ENCODE measurements around the gene MICALL2. TPM values are rescaled to one million over a fixed set of nuclear protein-coding genes. Genes with fewer than 3 reads are reported as not detected.

Gene MICALL2
- polyA plus RNA-seq, 2 donors = 20.9 to 50.7 TPM

DNA sequence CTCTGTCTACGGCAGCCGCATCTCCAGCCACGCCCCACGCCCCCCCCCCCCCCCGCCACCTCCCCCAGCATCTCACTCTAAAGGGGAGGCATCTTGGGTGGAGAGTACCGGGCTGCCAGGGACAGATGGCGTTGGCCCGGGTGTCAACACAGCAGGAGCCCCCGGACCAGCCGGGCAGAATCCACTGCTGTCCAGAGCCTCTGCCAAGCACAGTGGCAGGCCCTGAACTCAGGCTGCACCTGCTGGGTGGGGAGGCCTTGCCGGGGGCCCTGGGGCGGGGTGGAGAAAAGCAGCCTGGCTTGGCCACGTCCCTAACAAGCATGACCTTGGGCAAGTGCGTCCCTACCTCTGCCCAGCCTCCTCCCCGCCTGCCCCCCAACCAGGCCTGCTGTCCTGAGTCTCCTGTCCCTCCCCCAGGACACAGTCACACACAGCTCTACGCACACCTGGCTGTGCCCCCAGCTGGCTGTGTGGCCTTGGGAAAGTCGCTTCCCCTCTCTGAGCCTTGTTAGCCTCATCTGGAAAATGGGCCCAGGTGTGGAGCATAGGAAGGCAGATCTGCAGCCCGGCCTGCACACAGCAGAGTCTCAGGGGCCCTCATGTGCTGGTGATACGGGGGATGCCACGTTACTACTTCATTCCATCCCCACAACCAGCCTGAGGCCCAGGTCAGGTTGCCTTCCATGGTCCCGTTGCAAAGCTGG lies 45.2 kb downstream of the MICALL2 start:
- Histone ChIP-seq H3K27me3 (ENCODE audit: control insufficient read depth in 1 of 2, insufficient read depth in 2 of 2, low read length in 2 of 2) (peaks cover 0 to 2% of the 10 kb centered on the region in 2 donors), H3K36me3 (ENCODE audit: control insufficient read depth in 2 of 2, insufficient read depth in 2 of 2, low read length in 1 of 2) (no peaks in the 10 kb centered on the region), H3K4me1 (ENCODE audit: control insufficient read depth in 2 of 2, insufficient read depth in 2 of 2, low read length in 1 of 2) (peaks cover 0 to 7% of the 10 kb centered on the region in 2 donors), H3K4me3 (ENCODE audit: low read depth in 1 of 2, low read length in 2 of 2) (no peak overlapping the region), H3K27ac (ENCODE audit: low read depth in 2 of 2, low read length in 1 of 2) (no peak overlapping the region), H3K9me3 (ENCODE audit: control insufficient read depth in 2 of 2, insufficient read depth in 1 of 2, low read depth in 1 of 2, low read length in 1 of 2) (no peaks in the 10 kb centered on the region)
- 57 to 58% methylated on average over 16 to 21 of the region's 21 CpGs for WGBS, 2 donors

DNA sequence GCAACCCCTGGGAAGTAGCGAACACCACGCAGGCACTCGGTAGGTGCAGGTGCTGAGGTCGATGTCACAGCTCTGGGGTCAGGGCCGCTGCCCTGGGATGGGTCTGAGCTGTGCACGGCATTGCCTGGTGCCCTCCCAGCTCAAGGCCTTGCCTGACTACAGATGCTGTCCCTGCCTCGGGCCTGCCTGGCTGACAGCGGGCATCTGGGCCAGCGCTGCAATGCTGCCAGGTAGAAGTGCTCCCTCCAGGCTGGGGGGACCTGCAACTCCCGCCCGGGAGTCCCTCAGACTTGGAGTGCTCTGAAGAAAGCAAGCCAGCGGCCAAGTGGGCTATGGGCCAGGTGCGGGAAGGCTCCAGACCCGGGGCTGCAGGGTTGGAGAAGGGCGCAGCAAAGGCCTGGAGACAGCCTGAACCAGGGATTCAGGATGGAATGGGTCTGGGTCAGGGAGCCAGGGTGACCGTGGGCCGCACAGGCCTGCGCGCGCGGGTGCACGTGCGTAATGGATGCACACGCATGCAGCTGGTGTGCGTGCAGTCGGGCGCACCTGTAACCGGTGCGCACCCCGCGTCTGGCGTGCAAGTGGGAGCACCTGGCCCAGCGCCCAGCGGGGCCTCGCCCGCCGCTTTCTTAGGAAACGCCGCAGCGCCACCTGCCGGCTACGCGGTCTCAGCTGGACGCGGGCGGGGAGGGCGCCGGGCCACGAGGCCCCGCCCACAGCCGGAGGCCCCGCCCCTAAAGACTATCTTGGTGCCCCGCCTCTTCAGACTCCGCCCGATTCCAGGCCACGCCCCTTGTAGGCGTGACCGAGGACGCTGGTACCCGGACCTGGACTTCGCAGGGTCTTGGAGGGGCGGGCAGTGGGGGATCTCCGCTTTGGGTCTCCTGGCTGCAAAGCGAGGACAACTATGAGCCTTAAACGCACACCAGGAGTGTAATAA lies 46.7 kb downstream of the MICALL2 start:
- H3K27me3 ChIP-seq (ENCODE audit: control insufficient read depth in 1 of 2, insufficient read depth in 2 of 2, low read length in 2 of 2) = peaks cover 0 to 5% of the 10 kb centered on the region in 2 donors
- 14% methylated on average over 62 to 65 of the region's 65 CpGs for WGBS, 2 donors
- no peak overlapping the region for H3K27ac ChIP-seq (ENCODE audit: low read depth in 2 of 2, low read length in 1 of 2)
- H3K4me1 ChIP-seq (ENCODE audit: control insufficient read depth in 2 of 2, insufficient read depth in 2 of 2, low read length in 1 of 2) = peaks cover 0 to 7% of the 10 kb centered on the region in 2 donors
- H3K9me3 ChIP-seq (ENCODE audit: control insufficient read depth in 2 of 2, insufficient read depth in 1 of 2, low read depth in 1 of 2, low read length in 1 of 2) = no peaks in the 10 kb centered on the region
- no peaks in the 10 kb centered on the region for H3K36me3 ChIP-seq (ENCODE audit: control insufficient read depth in 2 of 2, insufficient read depth in 2 of 2, low read length in 1 of 2)
- H3K4me3 ChIP-seq (ENCODE audit: low read depth in 1 of 2, low read length in 2 of 2) = no peak overlapping the region

DNA sequence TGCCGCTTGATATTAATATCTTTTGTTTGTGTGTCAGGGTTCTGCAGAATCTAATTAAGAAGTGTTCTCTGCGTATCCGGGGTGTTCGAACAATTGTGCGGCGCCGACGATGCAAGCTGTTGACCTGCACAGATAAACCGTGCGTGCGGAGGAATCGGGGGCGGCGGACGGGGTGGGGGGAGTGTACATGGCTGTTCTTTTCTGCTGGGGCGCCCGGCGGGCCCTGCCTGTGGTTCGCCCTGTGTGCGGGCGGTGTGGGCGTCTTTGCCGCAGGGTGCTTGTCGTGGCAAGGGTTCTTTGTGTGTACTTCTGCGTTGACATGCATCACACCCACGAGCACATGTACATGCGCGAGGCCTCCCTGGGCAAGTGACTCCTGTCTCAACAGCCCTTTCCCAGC lies 47.9 kb downstream of the MICALL2 start:
- no peak overlapping the region for H3K27ac ChIP-seq (ENCODE audit: low read depth in 2 of 2, low read length in 1 of 2)
- H3K27me3 ChIP-seq (ENCODE audit: control insufficient read depth in 1 of 2, insufficient read depth in 2 of 2, low read length in 2 of 2) = peaks cover 0 to 5% of the 10 kb centered on the region in 2 donors
- WGBS, 2 donors = 86 to 87% methylated on average over 28 of the region's 28 CpGs
- peaks cover 0 to 7% of the 10 kb centered on the region in 2 donors for H3K4me1 ChIP-seq (ENCODE audit: control insufficient read depth in 2 of 2, insufficient read depth in 2 of 2, low read length in 1 of 2)
- H3K36me3 ChIP-seq (ENCODE audit: control insufficient read depth in 2 of 2, insufficient read depth in 2 of 2, low read length in 1 of 2) = no peaks in the 10 kb centered on the region
- H3K4me3 ChIP-seq (ENCODE audit: low read depth in 1 of 2, low read length in 2 of 2) = no peak overlapping the region
- no peaks in the 10 kb centered on the region for H3K9me3 ChIP-seq (ENCODE audit: control insufficient read depth in 2 of 2, insufficient read depth in 1 of 2, low read depth in 1 of 2, low read length in 1 of 2)

DNA sequence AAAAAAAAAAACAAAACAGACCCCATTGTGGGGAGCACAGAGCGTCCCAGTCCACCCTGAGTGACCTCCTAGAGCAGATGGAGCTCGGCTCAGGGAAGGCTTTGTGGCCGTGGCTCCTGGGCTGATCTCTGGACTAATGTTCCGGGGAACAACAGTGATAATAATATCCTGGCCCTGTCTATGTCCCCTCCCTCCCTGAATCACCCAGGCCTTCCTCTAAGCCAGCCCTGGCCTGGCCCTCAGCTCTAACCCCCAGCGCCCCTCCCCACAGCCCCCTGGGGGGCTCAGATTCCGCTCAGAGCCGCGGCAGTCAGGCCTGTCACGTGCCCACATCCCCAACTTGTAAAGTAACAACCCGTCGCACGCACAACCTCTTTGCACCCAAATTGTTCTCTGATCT lies 48.3 kb downstream of the MICALL2 start:
- Histone ChIP-seq H3K9me3 (ENCODE audit: control insufficient read depth in 2 of 2, insufficient read depth in 1 of 2, low read depth in 1 of 2, low read length in 1 of 2) (no peaks in the 10 kb centered on the region), H3K27me3 (ENCODE audit: control insufficient read depth in 1 of 2, insufficient read depth in 2 of 2, low read length in 2 of 2) (peaks cover 0 to 5% of the 10 kb centered on the region in 2 donors), H3K4me1 (ENCODE audit: control insufficient read depth in 2 of 2, insufficient read depth in 2 of 2, low read length in 1 of 2) (peaks cover 0 to 7% of the 10 kb centered on the region in 2 donors), H3K36me3 (ENCODE audit: control insufficient read depth in 2 of 2, insufficient read depth in 2 of 2, low read length in 1 of 2) (no peaks in the 10 kb centered on the region), H3K27ac (ENCODE audit: low read depth in 2 of 2, low read length in 1 of 2) (no peak overlapping the region), H3K4me3 (ENCODE audit: low read depth in 1 of 2, low read length in 2 of 2) (no peak overlapping the region)
- whole genome bisulfite sequencing, 2 donors = 59% methylated on average over 12 of the region's 12 CpGs

DNA sequence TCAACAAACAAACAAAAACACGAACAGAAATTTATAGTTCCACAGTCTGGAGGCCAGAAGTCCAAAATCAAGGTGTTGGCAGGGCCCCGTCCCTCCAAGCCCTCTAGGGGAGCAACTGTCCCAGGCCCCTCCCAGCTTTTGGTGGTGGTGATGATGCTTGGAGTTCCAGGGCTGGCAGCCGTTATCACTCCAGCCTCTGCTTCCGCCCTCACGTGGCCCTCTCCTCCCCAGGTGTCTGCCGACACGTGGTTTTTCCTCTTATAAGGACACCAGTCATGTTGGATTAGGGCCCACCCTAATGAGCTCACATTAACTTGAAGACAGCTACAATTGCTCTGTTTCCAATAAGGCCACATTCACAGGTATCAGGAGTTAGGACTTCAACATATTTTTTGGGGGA lies 49.7 kb downstream of the MICALL2 start:
- peaks cover 0 to 7% of the 10 kb centered on the region in 2 donors for H3K4me1 ChIP-seq (ENCODE audit: control insufficient read depth in 2 of 2, insufficient read depth in 2 of 2, low read length in 1 of 2)
- 56 to 67% methylated on average over 7 of the region's 7 CpGs for WGBS, 2 donors
- no peak overlapping the region for H3K4me3 ChIP-seq (ENCODE audit: low read depth in 1 of 2, low read length in 2 of 2)
- H3K27me3 ChIP-seq (ENCODE audit: control insufficient read depth in 1 of 2, insufficient read depth in 2 of 2, low read length in 2 of 2) = peaks cover 0 to 8% of the 10 kb centered on the region in 2 donors
- H3K9me3 ChIP-seq (ENCODE audit: control insufficient read depth in 2 of 2, insufficient read depth in 1 of 2, low read depth in 1 of 2, low read length in 1 of 2) = no peaks in the 10 kb centered on the region
- no peak overlapping the region for H3K27ac ChIP-seq (ENCODE audit: low read depth in 2 of 2, low read length in 1 of 2)
- no peaks in the 10 kb centered on the region for H3K36me3 ChIP-seq (ENCODE audit: control insufficient read depth in 2 of 2, insufficient read depth in 2 of 2, low read length in 1 of 2)

DNA sequence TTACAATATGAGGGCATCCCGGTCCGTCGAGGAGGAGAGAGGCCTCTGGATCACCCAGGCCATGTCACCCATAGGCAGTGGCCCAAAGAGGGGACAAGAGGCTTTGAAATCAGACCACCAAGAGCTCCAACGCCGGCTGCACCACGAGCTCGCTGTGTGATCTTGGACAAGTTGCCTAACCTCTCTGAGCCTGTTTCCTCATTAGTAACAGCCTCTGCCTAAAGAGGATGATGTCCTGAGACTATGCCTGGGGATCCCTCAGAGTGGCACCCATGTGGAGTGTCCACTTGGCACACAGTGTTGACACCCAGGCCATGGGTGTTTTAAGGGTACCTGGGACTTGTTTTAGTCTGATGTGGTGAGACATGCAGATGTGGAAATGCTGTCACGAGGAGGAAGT lies 50.8 kb downstream of the MICALL2 start:
- H3K9me3 ChIP-seq (ENCODE audit: control insufficient read depth in 2 of 2, insufficient read depth in 1 of 2, low read depth in 1 of 2, low read length in 1 of 2) = peaks cover 0 to 2% of the 10 kb centered on the region in 2 donors
- H3K27ac ChIP-seq (ENCODE audit: low read depth in 2 of 2, low read length in 1 of 2) = no peak overlapping the region
- peaks cover under 1 to 9% of the 10 kb centered on the region in 2 donors for H3K27me3 ChIP-seq (ENCODE audit: control insufficient read depth in 1 of 2, insufficient read depth in 2 of 2, low read length in 2 of 2)
- H3K36me3 ChIP-seq (ENCODE audit: control insufficient read depth in 2 of 2, insufficient read depth in 2 of 2, low read length in 1 of 2) = no peaks in the 10 kb centered on the region
- peaks cover 2 to 7% of the 10 kb centered on the region in 2 donors for H3K4me1 ChIP-seq (ENCODE audit: control insufficient read depth in 2 of 2, insufficient read depth in 2 of 2, low read length in 1 of 2)
- no peak overlapping the region for H3K4me3 ChIP-seq (ENCODE audit: low read depth in 1 of 2, low read length in 2 of 2)
- WGBS, 2 donors = 80 to 82% methylated on average over 8 of the region's 8 CpGs

DNA sequence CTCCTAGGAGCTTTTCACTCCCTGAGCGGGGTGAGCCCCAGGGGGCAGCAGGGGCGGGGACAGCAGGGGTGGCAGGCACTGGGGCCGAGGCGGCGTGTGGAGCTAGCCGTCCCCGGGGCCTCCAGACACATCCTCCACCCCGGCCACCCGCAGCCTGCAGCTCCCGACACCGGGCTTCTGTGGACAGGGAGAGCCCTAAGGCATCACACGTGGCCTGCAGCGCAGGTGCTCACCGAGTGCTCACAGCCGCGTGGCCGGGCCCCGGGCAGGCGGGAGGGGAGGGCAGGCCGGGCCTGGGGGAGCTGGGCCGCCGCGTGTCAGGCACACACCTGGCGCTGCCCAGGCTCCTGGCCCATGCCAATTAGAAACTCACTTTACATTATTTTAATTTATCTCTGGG lies 51.4 kb downstream of the MICALL2 start:
- Histone ChIP-seq H3K27ac (ENCODE audit: low read depth in 2 of 2, low read length in 1 of 2) (no peak overlapping the region), H3K4me1 (ENCODE audit: control insufficient read depth in 2 of 2, insufficient read depth in 2 of 2, low read length in 1 of 2) (peaks cover 2 to 7% of the 10 kb centered on the region in 2 donors), H3K36me3 (ENCODE audit: control insufficient read depth in 2 of 2, insufficient read depth in 2 of 2, low read length in 1 of 2) (no peaks in the 10 kb centered on the region), H3K9me3 (ENCODE audit: control insufficient read depth in 2 of 2, insufficient read depth in 1 of 2, low read depth in 1 of 2, low read length in 1 of 2) (peaks cover 0 to 3% of the 10 kb centered on the region in 2 donors), H3K4me3 (ENCODE audit: low read depth in 1 of 2, low read length in 2 of 2) (no peak overlapping the region), H3K27me3 (ENCODE audit: control insufficient read depth in 1 of 2, insufficient read depth in 2 of 2, low read length in 2 of 2) (peaks cover 2 to 15% of the 10 kb centered on the region in 2 donors)
- 40 to 47% methylated on average over 24 of the region's 24 CpGs for WGBS, 2 donors

DNA sequence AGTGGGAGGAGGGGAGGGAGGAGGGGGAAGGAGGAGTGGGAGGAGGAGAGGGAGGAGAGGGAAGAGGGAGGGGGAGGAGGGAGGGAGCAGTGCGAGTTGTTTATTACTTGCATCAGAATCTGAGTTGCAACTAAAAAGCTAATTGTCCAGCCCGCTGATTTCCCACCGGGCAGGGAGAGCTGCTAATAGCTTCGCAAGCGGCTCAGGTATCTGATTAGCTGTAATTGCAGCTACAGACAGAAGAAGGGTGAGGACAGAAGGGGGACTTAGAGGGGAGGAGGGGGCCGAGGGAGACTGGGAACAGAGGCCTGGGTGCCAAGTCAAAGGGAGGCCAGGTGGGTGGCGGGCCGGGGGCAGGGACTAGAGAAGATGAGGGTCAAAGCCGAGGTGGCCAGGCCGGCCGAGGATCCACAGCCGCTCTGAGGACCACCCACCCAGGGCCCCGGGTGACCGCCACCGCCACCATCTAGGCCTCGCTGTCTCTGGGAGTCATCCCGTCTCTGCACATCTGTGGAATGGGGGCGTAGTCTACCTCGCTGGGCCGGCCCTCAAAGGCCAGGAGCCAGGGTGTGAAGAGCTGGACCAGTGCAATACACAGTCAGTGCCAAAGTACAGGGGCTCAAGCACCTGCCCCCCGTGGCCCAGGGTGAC lies 54.2 kb downstream of the MICALL2 start:
- Histone ChIP-seq H3K9me3 (ENCODE audit: control insufficient read depth in 2 of 2, insufficient read depth in 1 of 2, low read depth in 1 of 2, low read length in 1 of 2) (peaks cover 4 to 14% of the 10 kb centered on the region in 2 donors), H3K27me3 (ENCODE audit: control insufficient read depth in 1 of 2, insufficient read depth in 2 of 2, low read length in 2 of 2) (peaks cover 2 to 16% of the 10 kb centered on the region in 2 donors), H3K36me3 (ENCODE audit: control insufficient read depth in 2 of 2, insufficient read depth in 2 of 2, low read length in 1 of 2) (no peaks in the 10 kb centered on the region), H3K4me3 (ENCODE audit: low read depth in 1 of 2, low read length in 2 of 2) (no peak overlapping the region), H3K4me1 (ENCODE audit: control insufficient read depth in 2 of 2, insufficient read depth in 2 of 2, low read length in 1 of 2) (peaks cover 0 to 2% of the 10 kb centered on the region in 2 donors), H3K27ac (ENCODE audit: low read depth in 2 of 2, low read length in 1 of 2) (no peak overlapping the region)
- WGBS, 2 donors = 61 to 62% methylated on average over 21 of the region's 21 CpGs

DNA sequence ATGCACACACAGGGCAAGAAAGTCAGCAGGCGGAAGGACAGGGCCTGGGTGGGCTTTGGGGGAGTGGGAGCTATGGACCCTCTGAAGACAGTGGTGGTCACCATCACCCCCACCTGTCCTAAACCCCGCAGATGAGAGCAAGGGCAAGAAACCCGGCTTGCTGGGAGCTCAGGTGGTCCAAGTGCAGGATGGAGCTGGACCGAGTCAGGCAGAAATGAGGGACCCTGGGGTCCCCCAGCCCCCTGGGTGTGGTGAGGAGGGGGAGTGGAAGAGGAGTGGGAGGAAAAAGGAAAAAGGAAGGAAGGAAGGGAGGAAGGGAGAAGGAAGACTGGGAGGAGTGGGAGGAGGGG lies 54.8 kb downstream of the MICALL2 start:
- H3K4me1 ChIP-seq (ENCODE audit: control insufficient read depth in 2 of 2, insufficient read depth in 2 of 2, low read length in 1 of 2) = peaks cover 0 to 2% of the 10 kb centered on the region in 2 donors
- H3K27me3 ChIP-seq (ENCODE audit: control insufficient read depth in 1 of 2, insufficient read depth in 2 of 2, low read length in 2 of 2) = peaks cover 2 to 15% of the 10 kb centered on the region in 2 donors
- H3K9me3 ChIP-seq (ENCODE audit: control insufficient read depth in 2 of 2, insufficient read depth in 1 of 2, low read depth in 1 of 2, low read length in 1 of 2) = peaks cover 4 to 14% of the 10 kb centered on the region in 2 donors
- no peak overlapping the region for H3K4me3 ChIP-seq (ENCODE audit: low read depth in 1 of 2, low read length in 2 of 2)
- 34 to 40% methylated on average over 4 of the region's 4 CpGs for WGBS, 2 donors
- no peaks in the 10 kb centered on the region for H3K36me3 ChIP-seq (ENCODE audit: control insufficient read depth in 2 of 2, insufficient read depth in 2 of 2, low read length in 1 of 2)
- no peak overlapping the region for H3K27ac ChIP-seq (ENCODE audit: low read depth in 2 of 2, low read length in 1 of 2)
